GM12878 (cell line): ENCODE results near the gene TMCC2. TPM values are rescaled to one million over a fixed set of nuclear protein-coding genes. Genes with fewer than 3 reads are reported as not detected.

Source experiments
- ATAC-seq: fragments of 200-7000 bp; cut with Tn5 transposase; 3 replicates; pipeline ENCODE4 v1.9.1; 2020; ENCODE audit warnings: mild to moderate bottlenecking, moderate library complexity
- BruUV-seq: library from RNA; stranded (reverse); fragments of 400-500 nt; replicated peaks from 2 replicates; lab custom pipeline; 2021; lab: Mats Ljungman, UMichigan
- CTCF ChIA-PET: fragments of 300-600 bp; sonication (Branson Sonifier 250); formaldehyde crosslinking; extraction: SDS; loops from one replicate; lab custom pipeline; 2021; ENCODE audit warnings: inconsistent platforms; lab: Yijun Ruan, JAX
- POLR2A ChIA-PET: fragments of 350-600 bp; formaldehyde crosslinking; extraction: SDS; loops from one replicate; lab custom pipeline; 2021; ENCODE audit warnings: inconsistent platforms; lab: Charles Lee
- RAD21 ChIA-PET: fragments of 300-600 bp; sonication (Branson Sonifier 250); formaldehyde crosslinking; loops from one replicate; lab custom pipeline; 2023; ENCODE audit warnings: antibody characterized with exemption; ENCODE audit not compliant: unreplicated experiment; lab: Charles Lee
- SMC1A ChIA-PET: fragments of 300-600 bp; sonication (Branson Sonifier 250); formaldehyde crosslinking; loops from one replicate; lab custom pipeline; 2023; ENCODE audit not compliant: unreplicated experiment, uncharacterized antibody; lab: Charles Lee
- DNase-seq: peaks from one replicate; pipeline ENCODE4 v3.0.0-alpha.2; 2011; ENCODE audit warnings: low read depth, low spot score
- FAIRE-seq: peaks from 3 replicates; lab custom pipeline; 2011; peaks lifted over from hg19 to GRCh38; lab: Jason Lieb, UNC
- H2AFZ ChIP-seq: 2 replicates; pipeline ENCODE4 v1.6.0; 2011; ENCODE audit warnings: low read depth, low read length, control low read depth; ENCODE audit not compliant: control insufficient read depth
- H3K27ac ChIP-seq: 2 replicates; pipeline ENCODE4 v1.5.1; 2011; ENCODE audit warnings: control low read depth; ENCODE audit not compliant: control insufficient read depth, insufficient read depth
- H3K27me3 ChIP-seq, 2 experiments: replicated peaks in 1 of 2; 2 replicates each; pipeline versions ENCODE4 v1.6.0 to v1.6.1; 2011; ENCODE audit warnings: low read length in 1 of 2; ENCODE audit not compliant: control insufficient read depth in 2 of 2, insufficient read depth in 2 of 2
- H3K36me3 ChIP-seq, 2 experiments: 2 replicates each; pipeline ENCODE4 v1.5.1; 2011; ENCODE audit warnings: low read length in 1 of 2; ENCODE audit not compliant: control insufficient read depth in 2 of 2, insufficient read depth in 2 of 2
- H3K4me1 ChIP-seq: 2 replicates; pipeline ENCODE4 v1.6.1; 2011; ENCODE audit warnings: mild to moderate bottlenecking, low read length, moderate library complexity, mixed read lengths; ENCODE audit not compliant: control insufficient read depth, insufficient read depth
- H3K4me2 ChIP-seq: 2 replicates; pipeline ENCODE4 v1.6.0; 2011; ENCODE audit warnings: control low read depth; ENCODE audit not compliant: control insufficient read depth, insufficient read depth
- H3K4me3 ChIP-seq: fragments of 200-600 bp; sonication (generic); 2 replicates; pipeline ENCODE4 v1.5.1; 2016
- H3K79me2 ChIP-seq: 2 replicates; pipeline ENCODE4 v1.6.0; 2011; ENCODE audit warnings: low read length; ENCODE audit not compliant: control insufficient read depth, insufficient read depth
- H3K9ac ChIP-seq: 2 replicates; pipeline ENCODE4 v1.8.0; 2011; ENCODE audit warnings: low read length, control low read depth, mixed read lengths; ENCODE audit not compliant: control insufficient read depth, insufficient read depth
- H3K9me3 ChIP-seq: replicated peaks from 3 replicates; pipeline ENCODE4 v1.5.1; 2011; ENCODE audit warnings: mild to moderate bottlenecking, low read length; ENCODE audit not compliant: control insufficient read depth, insufficient read depth
- H4K20me1 ChIP-seq: 2 replicates; pipeline ENCODE4 v1.6.0; 2011; ENCODE audit not compliant: control insufficient read depth, insufficient read depth
- ESRRA ChIP-seq: IDR thresholded peaks from 2 replicates; pipeline ENCODE4 v1.6.1; 2012; ENCODE audit warnings: mild to moderate bottlenecking, low read length, improper control_type of control experiment
- NFIC ChIP-seq: IDR thresholded peaks from 2 replicates; pipeline ENCODE4 v1.6.1; 2012; ENCODE audit warnings: low read depth, mild to moderate bottlenecking, inconsistent platforms, low read length, moderate library complexity
- NR2F1 ChIP-seq: fragments of 450-650 bp; conservative IDR thresholded peaks from 2 replicates; pipeline ENCODE4 v1.6.1; 2017; ENCODE audit warnings: mild to moderate bottlenecking
- SRF ChIP-seq, 2 experiments: IDR thresholded peaks; 2 replicates each; pipeline ENCODE4 v1.6.1; 2011; ENCODE audit warnings: low read depth in 2 of 2, low read length in 2 of 2, mild to moderate bottlenecking in 1 of 2, moderate library complexity in 1 of 2
- TCF7 ChIP-seq: IDR thresholded peaks from 2 replicates; pipeline ENCODE4 v1.6.1; 2014; ENCODE audit warnings: antibody characterized with exemption, borderline replicate concordance
- WRNIP1 ChIP-seq: IDR thresholded peaks from 2 replicates; pipeline ENCODE4 v1.6.1; 2011; ENCODE audit warnings: low read depth, low read length, improper control_type of control experiment, borderline replicate concordance
- ZNF384 ChIP-seq: IDR thresholded peaks from 2 replicates; pipeline ENCODE4 v1.6.1; 2012; ENCODE audit warnings: low read depth, mild to moderate bottlenecking, low read length, improper control_type of control experiment, borderline replicate concordance
- ZZZ3 ChIP-seq: IDR thresholded peaks from 2 replicates; pipeline ENCODE4 v1.6.1; 2011; ENCODE audit warnings: low read depth; ENCODE audit not compliant: control insufficient read depth, insufficient read length
- WGBS: methylation state at CpG from one replicate; pipeline ENCODE4 v1.1.6; 2016; ENCODE audit warnings: low lambda C conversion rate; ENCODE audit not compliant: insufficient replicate concordance, insufficient coverage; ENCODE audit errors: missing lambda C conversion rate; 5-methylcytosine and 5-hydroxymethylcytosine counted together
- in situ Hi-C: fragments of 300-500 bp; cut with MboI; formaldehyde crosslinking; loops from 9 replicates; pipeline ENCODE4 v1.14.3; 2018; ENCODE audit warnings: mixed read lengths
- intact Hi-C: fragments of 100-400 bp; cut with micrococcal nuclease; formaldehyde crosslinking; loops from one replicate; pipeline ENCODE4 v1.14.2; 2022; ENCODE audit not compliant: unreplicated experiment
- polyA plus RNA-seq, 11 experiments: library from polyadenylated mRNA; depleted of rRNA in 4 of 11; unstranded in 6 of 11; stranded (reverse) in 5 of 11; fragments of >200 nt; fragmentation: Nextera tagmentation in 4 of 11; fragmentation: Illumina TruSeq in 1 of 11; extraction: Ambion mirVana in 4 of 11; extraction: Trizol in 1 of 11; gene quantifications; 1 replicate in 1 of 11; 2 replicates in 10 of 11; pipeline versions ENCODE4 v1.2.1 to v1.2.3, GENCODE V29; 2011 to 2016; ENCODE audit warnings: inconsistent platforms in 2 of 11, missing spikeins in 2 of 11, low read depth in 1 of 11
- total RNA-seq, 4 experiments: library from RNA; depleted of rRNA in 3 of 4; stranded (reverse); fragments of >200 nt in 3 of 4; fragmentation: Illumina TruSeq in 1 of 4; extraction: Trizol in 1 of 4; gene quantifications; 2 replicates each; pipeline versions ENCODE4 v1.2.1 to v1.2.3, GENCODE V29; 2013 to 2021
- TF ChIP-seq, protein P1 (sequence below): fragments of 450-650 bp; IDR thresholded peaks from 2 replicates; pipeline ENCODE4 v1.6.1; 2017; ENCODE audit warnings: antibody characterized with exemption, mild to moderate bottlenecking, moderate library complexity

The TMCC2 gene
- total and polyA plus RNA-seq, 10 of the 15 experiments (the other 5 are each of a cell fraction or from before 2014, with no cell fraction given) = 0.06 to 2.3 (median 0.76) TPM

GRCh38 chr1:205220421-205220820 lies 7.3 kb upstream of the TMCC2 start:
- WGBS = 0% methylated on average over 2 of the region's 2 CpGs
- POLR2A ChIA-PET = no interaction called here

More at GRCh38 chr1:205220421-205220820, 7.3 kb upstream of the TMCC2 start:
- SMC1A ChIA-PET = interaction anchor here (0.5 to 0.9 kb wide), 2 partner anchors 36 to 725 kb away, joined by 3 read pairs; no protein-coding TSS in a partner anchor
- in situ Hi-C loops = no loop called here
- FAIRE-seq = no peak
- no peaks in the 10 kb centered on the region; a peak in 1 of 4 replicates for H3K27me3 ChIP-seq
- no peaks in the 10 kb centered on the region for H3K9me3 ChIP-seq
- BruUV-seq = no TSS peak
- H3K79me2 ChIP-seq = no peaks in the 10 kb centered on the region
- no peak overlapping the region for H3K4me2 ChIP-seq
- no peak for DNase-seq
- H3K4me1 ChIP-seq = peaks cover under 1% of the 10 kb centered on the region; the same call in 1 of the 2 replicates
- no peak overlapping the region for H3K9ac ChIP-seq
- TF ChIP-seq ZZZ3 (no peak), SRF (IDR thresholded peaks at IDR 0.05; ENCODE audit: low read depth in 2 of 2, low read length in 2 of 2) (no peak), ESRRA (no peak), TCF7 (no peak), WRNIP1 (no peak), NFIC (no peak), ZNF384 (no peak), NR2F1 (no peak)
- TF ChIP-seq, protein P1, sequence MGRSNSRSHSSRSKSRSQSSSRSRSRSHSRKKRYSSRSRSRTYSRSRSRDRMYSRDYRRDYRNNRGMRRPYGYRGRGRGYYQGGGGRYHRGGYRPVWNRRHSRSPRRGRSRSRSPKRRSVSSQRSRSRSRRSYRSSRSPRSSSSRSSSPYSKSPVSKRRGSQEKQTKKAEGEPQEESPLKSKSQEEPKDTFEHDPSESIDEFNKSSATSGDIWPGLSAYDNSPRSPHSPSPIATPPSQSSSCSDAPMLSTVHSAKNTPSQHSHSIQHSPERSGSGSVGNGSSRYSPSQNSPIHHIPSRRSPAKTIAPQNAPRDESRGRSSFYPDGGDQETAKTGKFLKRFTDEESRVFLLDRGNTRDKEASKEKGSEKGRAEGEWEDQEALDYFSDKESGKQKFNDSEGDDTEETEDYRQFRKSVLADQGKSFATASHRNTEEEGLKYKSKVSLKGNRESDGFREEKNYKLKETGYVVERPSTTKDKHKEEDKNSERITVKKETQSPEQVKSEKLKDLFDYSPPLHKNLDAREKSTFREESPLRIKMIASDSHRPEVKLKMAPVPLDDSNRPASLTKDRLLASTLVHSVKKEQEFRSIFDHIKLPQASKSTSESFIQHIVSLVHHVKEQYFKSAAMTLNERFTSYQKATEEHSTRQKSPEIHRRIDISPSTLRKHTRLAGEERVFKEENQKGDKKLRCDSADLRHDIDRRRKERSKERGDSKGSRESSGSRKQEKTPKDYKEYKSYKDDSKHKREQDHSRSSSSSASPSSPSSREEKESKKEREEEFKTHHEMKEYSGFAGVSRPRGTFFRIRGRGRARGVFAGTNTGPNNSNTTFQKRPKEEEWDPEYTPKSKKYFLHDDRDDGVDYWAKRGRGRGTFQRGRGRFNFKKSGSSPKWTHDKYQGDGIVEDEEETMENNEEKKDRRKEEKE = no peak
- TF ChIP-seq, all 136 proteins: peak for 0
- no peak overlapping the region for H3K4me3 ChIP-seq
- ChIA-PET CTCF (interaction anchor here (1.1 to 2.0 kb wide), 4 partner anchors 8 to 53 kb away, joined by 3 to 5 read pairs (median 4); no protein-coding TSS in a partner anchor), RAD21 (interaction anchor here (2.5 kb wide), 1 partner anchor 9 kb away, joined by 17 read pairs; the partner anchor contains the start of gene TMCC2)
- no peaks in the 10 kb centered on the region for H3K36me3 ChIP-seq
- no peaks in the 10 kb centered on the region for H4K20me1 ChIP-seq
- H3K27ac ChIP-seq = no peak overlapping the region
- H2AFZ ChIP-seq = no peak overlapping the region
- intact Hi-C loops = no loop called here
- ATAC-seq = no peak
